Measurements from ENCODE around the gene TMEM11.
"Not testable (repeated sequence)": the region's sequence is repeated elsewhere in the genome, so short reads cannot be mapped to it uniquely, and the experiment has no call there.

TMEM11 gene

DNA sequence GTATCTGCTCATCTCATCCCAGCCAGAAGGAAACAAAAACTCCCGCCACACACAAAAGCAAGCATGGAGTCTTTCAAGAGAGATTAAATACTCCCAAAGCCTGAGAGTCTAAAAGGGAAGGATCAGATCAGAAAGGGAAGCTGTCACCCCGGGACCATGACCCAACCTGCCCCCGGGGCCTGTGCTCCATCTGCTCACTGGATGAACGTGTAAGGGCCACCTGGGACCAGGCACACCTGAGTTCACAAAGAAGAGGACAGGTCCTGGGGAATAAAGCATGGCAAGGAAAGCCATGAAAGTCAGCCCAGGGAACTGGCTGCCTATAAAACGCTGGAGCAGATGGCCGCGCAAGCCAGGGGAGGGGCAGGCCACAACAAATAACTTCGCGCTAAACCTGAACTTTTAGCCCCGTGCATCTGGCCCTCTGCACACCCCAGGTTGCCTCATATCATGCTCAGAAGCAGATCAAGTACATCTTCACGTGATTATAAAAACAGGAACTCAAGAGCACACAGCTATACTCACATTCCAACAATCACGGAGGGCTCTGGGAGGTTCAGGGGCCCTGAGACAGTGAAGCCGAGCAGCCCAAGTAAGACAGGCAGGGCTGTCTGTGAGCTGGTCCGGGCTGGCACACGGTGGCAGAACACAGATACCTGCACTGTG lies 3.4 kb downstream of the TMEM11 start:
- no peak for DNase-seq (ENCODE audit: low spot score)

DNA sequence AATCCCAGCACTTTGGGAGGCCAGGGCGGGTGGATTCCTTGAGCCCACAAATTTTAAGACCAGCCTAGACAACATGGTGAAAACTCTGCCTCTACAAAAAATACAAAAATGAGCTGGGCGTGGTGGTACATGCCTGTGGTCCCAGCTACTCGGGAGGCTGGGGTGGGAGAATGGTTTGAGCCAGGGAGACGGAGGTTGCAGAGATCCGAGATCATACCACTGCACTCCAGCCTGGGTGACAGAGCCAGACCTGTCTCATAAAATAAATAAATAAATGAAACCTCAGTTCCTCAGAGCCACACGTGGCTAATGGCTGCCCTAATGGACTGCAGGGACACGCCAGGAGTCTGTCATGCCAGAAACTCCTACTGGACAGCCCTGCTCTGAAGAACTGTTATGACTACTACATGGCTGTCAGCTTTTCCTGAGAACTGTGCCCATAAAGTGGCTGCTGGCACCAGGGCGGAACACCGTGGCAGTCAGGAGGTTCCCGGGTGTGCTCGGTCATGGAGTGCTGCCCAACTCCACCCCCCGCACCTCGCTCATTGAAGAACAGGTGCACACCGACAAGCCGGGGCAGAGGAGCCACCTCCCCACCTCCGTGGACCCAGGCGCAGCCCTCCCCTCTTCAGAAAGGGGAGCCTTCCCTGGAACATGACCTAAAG lies 4.3 kb downstream of the TMEM11 start:
- no peak for DNase-seq (ENCODE audit: low spot score)

DNA sequence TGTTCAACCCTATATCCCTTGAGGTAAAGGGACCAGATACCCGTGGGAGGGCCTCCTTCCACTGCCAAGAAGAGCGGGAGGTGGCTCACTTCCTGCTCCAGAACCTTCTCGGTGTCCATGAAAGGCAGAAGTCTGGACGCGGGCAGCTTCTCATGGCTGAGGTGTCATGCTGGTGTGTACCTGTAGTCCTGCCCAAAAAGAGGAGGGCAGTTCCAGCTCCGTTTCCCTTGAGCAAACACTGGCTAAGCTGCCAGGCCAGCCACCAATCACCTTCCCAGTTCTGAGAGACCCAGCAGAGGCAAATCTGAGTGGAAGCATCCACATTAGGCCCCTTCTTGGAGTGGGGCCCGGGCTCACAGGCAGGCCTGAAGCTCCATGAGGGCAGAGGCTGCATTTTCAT lies 5.6 kb downstream of the TMEM11 start:
- no peak for DNase-seq (ENCODE audit: low spot score)

DNA sequence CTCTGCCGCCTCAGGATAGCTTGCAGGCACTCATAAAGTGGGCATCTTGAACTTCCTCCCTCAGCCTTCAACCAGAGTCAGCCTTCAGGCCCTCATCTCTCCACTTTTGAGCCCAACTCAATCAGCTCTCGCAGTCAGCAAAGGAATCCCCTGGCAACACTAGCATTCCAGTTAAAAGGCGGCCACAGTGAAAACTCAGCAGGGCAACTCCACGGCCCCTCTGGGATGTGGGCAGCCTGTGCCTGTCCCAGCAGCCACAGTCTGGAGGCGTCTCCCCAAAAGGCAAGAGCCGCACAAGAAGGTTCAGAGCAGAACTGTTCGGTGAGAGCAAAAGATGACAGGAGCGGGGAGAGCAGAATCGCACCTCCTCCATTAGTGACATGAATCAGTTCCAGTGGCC lies 9.0 kb downstream of the TMEM11 start:
- DNase-seq (ENCODE audit: low spot score): no peak

DNA sequence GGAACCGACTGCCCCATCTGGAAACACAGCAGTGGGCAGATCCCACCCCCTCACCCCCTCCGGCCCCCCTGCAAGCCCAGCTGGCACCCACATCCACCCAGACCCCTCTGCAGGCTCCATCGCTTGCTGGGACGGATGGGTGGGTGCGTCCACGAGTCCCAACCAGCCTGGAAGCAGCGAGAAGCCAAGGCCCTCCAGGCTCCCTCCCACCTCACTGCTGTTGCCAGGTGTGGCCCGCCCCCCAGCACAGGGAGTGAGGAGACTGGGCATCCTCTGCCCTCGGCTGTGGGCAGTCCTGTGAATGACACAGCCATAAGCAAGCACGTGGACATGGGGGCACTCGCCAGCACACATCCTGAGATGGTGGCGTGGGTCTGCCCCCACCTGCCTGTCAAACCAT lies 11.4 kb downstream of the TMEM11 start:
- DNase-seq (ENCODE audit: low spot score): no peak

DNA sequence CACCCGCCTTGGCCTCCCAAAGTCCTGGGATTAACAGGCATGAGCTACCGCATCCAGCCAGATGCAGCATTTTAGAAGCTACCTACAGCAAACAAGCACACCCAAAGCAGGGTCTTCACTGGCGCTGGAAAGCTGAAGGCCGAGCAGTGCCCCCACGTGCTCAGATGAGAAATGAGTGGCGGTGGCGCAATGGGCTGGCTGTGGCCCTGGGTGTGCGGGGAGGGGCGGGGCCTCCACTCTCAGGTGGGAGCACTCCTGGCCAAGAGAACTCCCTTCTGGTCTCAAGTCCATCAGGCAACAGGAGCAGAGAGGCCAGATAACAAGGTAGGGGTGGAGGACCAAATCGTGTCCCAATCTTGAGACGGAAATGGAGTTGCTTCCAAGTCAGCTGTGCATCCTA lies 12.1 kb downstream of the TMEM11 start:
- no peak for DNase-seq (ENCODE audit: low spot score)

DNA sequence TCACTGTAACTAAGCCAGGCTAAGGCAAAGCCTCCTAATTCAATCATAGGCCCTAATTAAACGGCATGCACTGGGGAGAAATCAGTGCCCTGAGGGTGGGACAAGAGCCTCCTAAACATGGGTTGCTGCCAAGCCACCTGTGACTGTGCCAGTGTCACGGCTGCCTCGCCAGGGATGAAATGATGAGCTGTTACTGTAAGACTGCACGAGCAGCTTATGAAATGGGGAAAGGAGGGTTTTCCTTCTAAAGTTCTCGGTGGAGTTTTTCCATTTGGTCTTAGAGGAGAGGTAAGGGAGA lies 12.7 kb downstream of the TMEM11 start:
- DNase-seq (ENCODE audit: low spot score): no peak

DNA sequence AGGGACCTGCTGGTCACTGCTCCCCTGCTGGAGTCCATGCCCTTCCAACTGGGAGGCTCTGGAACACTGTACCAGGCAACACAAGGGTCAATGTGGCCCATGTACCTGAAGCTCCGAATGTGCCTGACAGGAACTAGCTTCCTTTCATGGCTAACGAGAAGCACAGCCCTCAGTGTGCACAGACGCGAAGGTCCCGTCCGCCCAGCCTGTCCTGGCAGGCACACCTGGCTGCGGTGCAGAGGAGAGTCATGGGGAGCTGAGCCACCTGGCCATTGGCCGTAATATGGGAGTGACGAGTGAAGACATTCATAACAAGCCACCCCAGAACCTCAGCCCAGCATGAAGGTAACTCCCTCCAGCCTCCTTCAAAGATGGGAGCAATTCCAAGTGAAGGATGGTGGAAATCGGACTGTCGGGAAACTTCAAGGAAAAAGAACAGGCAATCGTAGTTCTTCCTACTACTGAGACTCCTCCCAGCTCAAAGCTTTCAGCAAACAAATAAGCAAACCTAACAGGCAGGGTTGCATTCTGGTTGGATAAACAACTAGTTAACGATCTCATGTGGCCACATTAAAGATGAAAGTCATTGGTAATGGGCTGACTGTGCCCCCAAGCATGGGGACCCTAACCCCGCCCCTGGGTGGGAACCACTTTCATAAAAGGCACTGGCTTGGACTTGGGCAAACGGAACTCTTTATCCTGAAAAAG lies 13.2 kb downstream of the TMEM11 start:
- no peak for DNase-seq (ENCODE audit: low spot score)

DNA sequence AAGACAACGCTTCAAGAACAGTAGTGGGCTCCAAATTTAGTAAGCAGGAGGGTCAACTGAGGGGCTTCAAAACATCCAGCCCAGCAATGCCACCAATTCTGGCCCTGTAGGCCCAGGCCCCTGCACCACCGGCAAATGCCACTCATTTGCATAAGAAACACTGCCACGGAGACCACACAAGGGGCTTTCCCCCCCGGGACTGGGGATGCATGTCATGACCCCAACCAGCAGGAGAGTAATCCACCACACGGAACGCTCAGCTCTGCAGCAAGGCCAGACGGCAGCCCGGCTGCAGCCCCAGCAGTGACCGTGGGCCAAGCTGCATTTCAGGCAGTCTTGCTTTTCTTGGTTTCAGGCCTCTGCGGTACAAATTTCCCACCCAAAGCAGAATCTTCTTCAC lies 14.1 kb downstream of the TMEM11 start:
- no peak for DNase-seq (ENCODE audit: low spot score)

DNA sequence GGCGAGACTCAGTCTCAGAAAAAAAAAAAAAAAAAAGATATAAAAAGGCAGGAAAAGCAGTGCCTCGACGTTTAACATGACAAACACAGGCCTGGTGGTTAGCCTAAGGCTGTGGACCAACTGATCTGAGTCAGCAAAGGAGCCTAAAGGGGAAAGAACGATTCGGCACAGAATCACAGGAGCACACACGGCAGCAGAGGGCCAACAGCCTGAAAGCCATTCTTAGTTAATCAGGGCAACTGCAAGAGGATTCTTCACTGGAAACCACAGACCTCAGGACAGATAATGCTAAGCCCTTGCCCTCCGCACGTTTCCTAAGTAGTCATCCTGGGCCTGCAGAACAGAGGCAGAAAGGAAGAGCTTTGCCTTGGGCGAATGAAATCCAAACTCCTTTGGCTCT lies 14.7 kb downstream of the TMEM11 start:
- DNase-seq (ENCODE audit: low spot score): no peak

DNA sequence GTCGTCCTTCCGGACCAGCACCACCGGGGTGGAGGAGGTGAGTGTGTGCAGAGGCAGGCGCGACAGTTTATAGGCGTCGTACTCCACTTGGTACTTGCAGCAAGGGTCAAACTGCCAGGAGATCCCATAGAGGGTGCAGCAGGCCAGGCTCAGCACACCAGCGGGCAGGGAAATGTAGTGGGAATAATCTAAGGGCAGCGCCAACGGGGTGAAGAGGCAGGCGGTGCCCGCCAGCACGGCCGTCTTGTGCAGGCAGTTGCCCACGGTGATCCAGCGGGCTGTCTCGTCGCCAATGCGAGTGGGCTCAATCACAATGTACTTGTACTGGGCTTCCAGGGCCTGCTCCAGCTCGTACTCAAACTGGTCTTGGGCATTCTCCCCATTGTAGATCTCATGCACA lies 15.6 kb downstream of the TMEM11 start:
- no peak for DNase-seq (ENCODE audit: low spot score)

DNA sequence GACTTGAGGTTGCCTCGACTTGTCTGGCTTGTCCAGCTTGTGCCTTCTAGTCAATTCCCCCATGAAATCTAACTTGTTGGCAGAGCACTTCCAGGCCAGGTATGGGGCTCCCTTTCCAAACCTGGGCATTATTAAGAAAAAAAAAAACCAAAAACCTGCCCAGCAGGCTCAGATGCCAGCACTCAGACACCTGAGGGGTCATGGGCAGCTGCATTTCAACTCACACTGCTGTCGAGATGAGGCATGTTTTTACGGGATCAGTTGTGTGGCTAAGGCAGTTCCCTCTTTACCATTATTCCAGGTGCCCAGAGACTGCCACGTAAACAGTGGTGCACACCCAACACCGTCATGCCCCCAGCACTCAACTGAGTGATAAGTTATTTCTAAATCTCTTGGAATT lies 17.8 kb downstream of the TMEM11 start:
- no peak for DNase-seq (ENCODE audit: low spot score)

DNA sequence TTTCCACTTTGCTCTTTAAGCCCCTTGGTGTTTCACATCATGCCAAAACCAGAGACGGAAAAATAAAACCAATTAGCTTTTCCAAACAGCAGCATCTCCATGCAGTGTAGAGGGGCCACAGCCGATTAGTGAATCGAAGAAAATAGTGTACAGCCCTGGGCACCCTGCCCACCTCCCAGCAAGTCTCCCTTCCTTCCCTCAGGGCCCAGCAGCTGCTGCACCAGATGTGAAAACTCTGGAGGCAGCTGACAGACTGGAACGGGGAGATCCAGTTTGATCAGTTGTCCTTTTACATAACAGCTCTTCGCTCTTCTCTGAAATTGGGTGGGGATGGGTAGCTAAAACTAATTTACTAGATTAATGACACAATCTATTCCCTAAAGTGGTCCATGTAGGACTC lies 19.3 kb downstream of the TMEM11 start:
- no peak for DNase-seq (ENCODE audit: low spot score)

DNA sequence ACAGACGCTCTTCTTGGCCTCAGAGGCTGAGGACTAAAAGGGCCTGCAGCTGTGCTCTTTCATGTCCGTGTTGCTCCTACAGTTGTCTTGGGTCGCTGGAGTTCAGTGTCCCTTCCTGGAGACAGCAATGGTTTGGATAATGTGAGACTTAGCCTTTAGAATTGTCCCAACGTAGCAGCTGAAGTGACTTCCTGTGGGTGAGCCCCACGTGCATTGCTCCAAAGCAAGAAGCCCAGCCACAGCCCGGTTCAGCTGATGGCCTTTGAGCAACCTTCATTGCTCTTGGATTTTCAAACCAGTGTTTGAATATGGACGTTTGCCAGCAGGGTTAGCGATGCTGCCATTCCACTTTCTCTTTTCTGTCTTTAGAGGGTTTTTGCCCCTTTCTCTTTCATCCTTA lies 19.7 kb downstream of the TMEM11 start:
- DNase-seq (ENCODE audit: low spot score): no peak

DNA sequence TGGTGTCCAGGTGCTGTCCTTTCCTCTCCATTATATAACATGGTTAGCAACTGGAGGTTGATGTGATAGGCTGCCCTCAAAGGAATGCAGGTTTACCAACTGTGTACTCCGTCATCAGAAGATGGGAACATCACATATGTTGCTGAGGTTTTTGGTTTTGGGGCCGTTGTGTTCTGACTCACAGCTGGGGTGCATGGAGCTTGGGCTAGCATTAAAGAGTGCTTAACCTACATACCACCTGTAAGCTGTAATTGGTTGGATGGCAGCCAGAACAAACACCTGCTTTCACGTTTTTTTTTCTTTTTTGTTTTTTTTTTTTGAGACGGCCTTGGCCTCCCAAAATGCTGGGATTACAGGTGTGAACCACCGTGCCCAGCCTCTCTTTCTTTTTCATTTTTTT lies 20.9 kb downstream of the TMEM11 start:
- DNase-seq (ENCODE audit: low spot score): no peak

DNA sequence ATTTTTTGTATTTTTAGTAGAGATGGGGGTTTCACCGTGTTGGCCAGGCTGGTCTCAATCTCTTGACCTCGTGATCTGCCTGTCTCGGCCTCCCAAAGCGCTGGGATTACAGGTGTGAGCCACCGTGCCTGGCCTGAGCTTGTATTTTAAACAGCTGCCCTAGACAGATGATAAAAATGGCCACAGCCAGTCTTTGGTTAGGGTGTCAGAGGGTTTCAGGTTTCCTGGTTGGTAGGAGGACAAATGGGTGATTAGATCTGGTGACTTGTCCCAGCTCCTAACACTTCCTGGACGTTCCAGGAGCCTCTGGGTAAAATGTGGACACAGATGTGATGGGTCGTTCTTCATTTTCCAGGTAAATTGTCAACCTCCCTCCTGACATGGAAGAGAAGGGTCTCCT lies 21.5 kb downstream of the TMEM11 start:
- not testable (repeated sequence) for DNase-seq (ENCODE audit: low spot score)

DNA sequence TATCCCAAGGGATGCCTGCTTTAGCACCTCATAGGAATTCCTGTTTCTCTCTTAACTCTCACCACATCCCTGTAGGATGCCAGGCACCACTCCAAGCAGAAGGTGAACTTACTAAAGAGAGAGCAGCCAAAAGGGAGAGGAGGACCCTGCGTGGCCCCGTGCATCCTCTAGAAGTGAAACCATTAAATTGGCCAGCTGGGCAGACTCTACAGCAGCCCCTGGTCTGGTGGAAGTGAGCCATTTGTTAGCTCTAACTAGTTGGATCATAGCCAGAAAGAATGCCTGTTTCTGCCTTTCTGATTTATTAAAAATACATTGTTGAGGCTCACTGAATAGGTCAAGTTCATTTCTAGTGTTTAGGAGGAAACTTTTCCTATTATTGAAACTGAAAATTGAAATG lies 22.3 kb downstream of the TMEM11 start:
- DNase-seq (ENCODE audit: low spot score): no peak

DNA sequence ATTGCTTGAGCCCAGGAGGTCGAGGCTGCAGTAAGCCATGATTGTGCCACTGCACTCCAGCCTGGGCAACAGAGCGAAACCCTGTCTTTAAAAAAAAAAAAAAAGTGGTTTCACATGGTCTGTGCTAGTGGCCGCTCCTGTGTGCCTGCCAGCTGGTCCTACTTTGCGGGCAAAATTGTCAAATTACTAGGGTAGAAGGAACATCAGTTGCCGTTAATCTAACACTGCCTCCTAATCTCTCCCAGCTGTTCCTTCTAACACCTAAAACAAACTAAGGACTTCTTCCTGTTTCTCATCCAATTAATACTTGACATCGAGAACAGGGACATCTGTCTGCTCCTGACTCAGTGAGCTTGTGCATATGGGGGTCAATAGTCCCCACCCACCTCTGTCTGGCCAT lies 23.9 kb downstream of the TMEM11 start:
- no peak for DNase-seq (ENCODE audit: low spot score)

DNA sequence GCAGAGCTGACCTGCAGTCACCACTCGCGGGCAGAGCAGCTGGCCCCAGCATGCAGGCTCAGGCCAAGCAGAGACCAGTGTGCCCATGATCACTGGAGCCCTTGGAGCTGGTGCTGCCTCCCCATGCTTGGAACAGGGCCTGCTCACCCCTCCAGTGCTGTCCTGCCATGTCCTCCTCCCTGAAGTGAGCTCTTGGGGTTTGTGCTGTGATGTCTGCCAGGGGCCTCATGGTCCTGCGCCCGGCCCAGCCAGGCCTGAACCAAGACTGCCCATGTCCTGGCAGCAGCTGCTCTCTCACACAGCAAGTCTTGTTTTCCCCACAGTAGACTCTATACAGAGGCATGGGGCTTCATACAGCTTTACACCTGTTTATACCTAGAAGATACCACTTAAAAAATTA lies 24.6 kb downstream of the TMEM11 start:
- no peak for DNase-seq (ENCODE audit: low spot score)

DNA sequence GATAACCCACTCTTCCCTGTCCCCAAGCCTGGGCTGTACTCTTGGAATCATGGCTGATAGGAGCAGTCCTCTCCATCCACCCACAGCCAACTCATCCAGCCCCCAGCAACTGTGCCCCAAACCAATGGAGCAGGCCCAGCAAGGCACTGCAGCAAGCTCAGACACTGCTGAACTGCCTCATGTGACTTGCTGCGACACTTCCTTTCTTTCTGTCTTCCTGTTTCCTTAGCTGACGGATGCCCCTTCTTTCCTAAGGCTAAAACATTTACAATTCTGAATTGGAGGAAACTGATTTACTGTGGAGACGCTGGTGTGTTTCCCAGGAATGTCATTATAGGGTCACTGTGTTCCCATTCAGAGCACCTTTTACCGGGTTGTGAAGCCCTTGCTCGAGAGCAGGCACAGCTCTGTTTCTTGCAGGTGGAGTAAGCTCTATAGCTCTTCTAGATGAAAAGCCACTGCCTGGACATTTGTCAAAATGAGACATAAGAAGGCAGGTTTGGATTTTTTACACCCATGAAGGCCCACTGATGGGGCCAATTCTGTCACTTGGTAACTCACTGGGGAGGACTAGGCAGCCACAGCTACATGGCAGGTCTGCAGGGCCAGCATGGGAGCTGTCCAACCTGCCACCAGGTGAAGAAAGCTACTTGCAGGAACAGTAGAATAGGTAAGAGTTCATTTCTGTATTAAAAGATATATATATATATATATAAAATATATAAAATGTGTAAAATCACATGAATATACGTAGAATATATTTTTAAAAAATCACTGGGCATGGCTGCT lies 27.4 kb downstream of the TMEM11 start:
- peak; percentile 44 for DNase-seq (ENCODE audit: low spot score)

DNA sequence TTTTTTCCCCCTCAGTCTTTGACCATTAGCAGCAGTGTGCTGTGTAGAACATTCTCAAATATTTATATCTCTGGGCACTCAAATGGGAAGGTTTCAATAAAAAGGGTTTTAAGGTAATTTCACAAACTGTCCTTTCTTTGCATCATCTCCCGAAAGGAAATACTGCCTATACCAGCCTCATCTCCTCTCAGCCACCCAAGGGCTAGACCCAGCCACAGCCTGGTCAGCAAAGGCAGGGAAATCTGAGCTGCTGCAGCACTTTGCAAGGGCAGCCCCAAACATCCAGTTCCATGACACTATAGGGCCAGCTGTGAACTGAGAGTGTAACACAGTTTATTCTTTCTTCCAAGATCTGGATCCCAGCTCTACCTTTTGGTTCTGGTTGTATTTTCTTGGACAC lies 28.9 kb downstream of the TMEM11 start:
- DNase-seq (ENCODE audit: low spot score): no peak

DNA sequence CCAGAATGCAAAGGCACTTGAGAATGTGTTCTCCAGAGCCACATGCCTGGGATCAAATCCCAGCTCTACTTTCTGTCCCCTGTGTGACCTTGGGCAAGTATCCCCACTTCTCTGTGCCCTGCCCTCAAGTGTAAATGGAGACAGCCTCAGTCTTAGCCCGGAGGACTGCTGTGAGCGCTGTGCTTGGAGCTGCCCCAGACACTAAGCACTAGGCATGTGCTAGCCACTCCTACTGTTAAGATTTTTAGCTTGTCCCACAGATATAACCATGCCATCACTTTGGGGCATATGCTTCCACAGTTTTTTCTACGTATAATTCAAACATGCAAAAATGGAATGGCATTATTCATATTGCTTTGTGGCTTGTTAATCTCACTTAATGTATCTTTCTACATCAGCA lies 29.4 kb downstream of the TMEM11 start:
- no peak for DNase-seq (ENCODE audit: low spot score)

DNA sequence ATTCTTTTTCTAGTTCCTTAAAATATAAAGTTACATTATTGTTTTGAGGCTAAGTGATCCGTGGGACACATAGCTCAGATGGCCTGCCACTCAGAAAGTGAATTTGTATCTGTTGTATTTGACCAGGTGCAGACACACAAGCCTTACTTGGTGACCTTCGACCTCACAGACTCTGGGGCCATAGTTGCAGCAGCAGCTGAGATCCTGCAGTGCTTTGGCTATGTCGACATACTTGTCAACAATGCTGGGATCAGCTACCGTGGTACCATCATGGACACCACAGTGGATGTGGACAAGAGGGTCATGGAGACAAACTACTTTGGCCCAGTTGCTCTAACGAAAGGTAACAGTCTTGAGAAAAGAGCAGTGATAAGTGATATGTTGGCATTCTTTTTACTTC lies 30.5 kb downstream of the TMEM11 start:
- no peak for DNase-seq (ENCODE audit: low spot score)
